Measurements from ENCODE around the gene MSANTD3. TPM values are rescaled to one million over a fixed set of nuclear protein-coding genes. Genes with fewer than 3 reads are reported as not detected.

Gene MSANTD3
- total RNA-seq, 4 donors from 2014 or later = 10.4 to 25.5 (median 13.6) TPM

- H3K4me3 ChIP-seq = no peak overlapping the region
- no peak for TF ChIP-seq EP300 (IDR thresholded peaks at IDR 0.05)
- TF ChIP-seq POLR2A (IDR thresholded peaks at IDR 0.05) = no peak
- no peak for TF ChIP-seq CTCF (IDR thresholded peaks at IDR 0.05)
- peaks cover 0 to 7% (median 2%) of the 10 kb centered on the region in 4 donors for H3K4me1 ChIP-seq
- no peaks in the 10 kb centered on the region for H3K9me3 ChIP-seq
- no peak for DNase-seq (ENCODE audit: low spot score in 2 of 2)
- no peaks in the 10 kb centered on the region for H3K27me3 ChIP-seq
- peaks cover 0 to 29% (median 0%) of the 10 kb centered on the region in 3 donors for H3K36me3 ChIP-seq
- WGBS, 2 donors = 93 to 96% methylated on average over 5 of the region's 5 CpGs
- no peak overlapping the region for H3K27ac ChIP-seq
Measured at GRCh38 chr9:100445903-100446549, 19.1 kb downstream of the MSANTD3 start.

GRCh38 chr9:100447041-100447440 lies 20.1 kb downstream of the MSANTD3 start:
- no peak overlapping the region for H3K27ac ChIP-seq
- peaks cover 0 to 4% (median 0%) of the 10 kb centered on the region in 4 donors for H3K4me1 ChIP-seq
- H3K27me3 ChIP-seq = no peaks in the 10 kb centered on the region
- peaks cover 0 to 37% (median 0%) of the 10 kb centered on the region in 3 donors for H3K36me3 ChIP-seq
- no peak overlapping the region for H3K4me3 ChIP-seq
- DNase-seq (ENCODE audit: low spot score in 2 of 2) = no peak
- peaks cover 0 to under 1% (median 0%) of the 10 kb centered on the region in 4 donors for H3K9me3 ChIP-seq
- TF ChIP-seq POLR2A (IDR thresholded peaks at IDR 0.05) (no peak), CTCF (IDR thresholded peaks at IDR 0.05) (no peak), EP300 (IDR thresholded peaks at IDR 0.05) (no peak)

- Histone ChIP-seq H3K36me3 (peaks cover 0 to 40% (median 0%) of the 10 kb centered on the region in 3 donors), H3K27me3 (no peaks in the 10 kb centered on the region)
- 95 to 96% methylated on average over 2 of the region's 2 CpGs for WGBS, 2 donors
Measured at GRCh38 chr9:100448266-100448665, 21.3 kb downstream of the MSANTD3 start.

GRCh38 chr9:100449420-100449819 lies 22.5 kb downstream of the MSANTD3 start:
- TF ChIP-seq POLR2A (IDR thresholded peaks at IDR 0.05) = no peak
- TF ChIP-seq EP300 (IDR thresholded peaks at IDR 0.05) = no peak
- TF ChIP-seq CTCF (IDR thresholded peaks at IDR 0.05) = no peak
- DNase-seq (ENCODE audit: low spot score in 2 of 2) = no peak
- peaks cover 0 to 13% (median 0%) of the 10 kb centered on the region in 4 donors for H3K9me3 ChIP-seq
- no peak overlapping the region for H3K4me3 ChIP-seq
- peaks cover 0 to 42% (median 0%) of the 10 kb centered on the region in 3 donors for H3K36me3 ChIP-seq
- no peaks in the 10 kb centered on the region for H3K27me3 ChIP-seq
- H3K27ac ChIP-seq = no peak overlapping the region
- H3K4me1 ChIP-seq = no peaks in the 10 kb centered on the region
- WGBS, 2 donors = 96 to 99% methylated on average over 2 of the region's 2 CpGs

More at GRCh38 chr9:100448266-100448665, 21.3 kb downstream of the MSANTD3 start:
- TF ChIP-seq POLR2A (IDR thresholded peaks at IDR 0.05) (no peak), CTCF (IDR thresholded peaks at IDR 0.05) (no peak)
- Histone ChIP-seq H3K27ac (no peak overlapping the region), H3K9me3 (peaks cover 0 to 12% (median 0%) of the 10 kb centered on the region in 4 donors), H3K4me3 (no peak overlapping the region), H3K4me1 (peaks cover 0 to 4% (median 0%) of the 10 kb centered on the region in 4 donors)
- DNase-seq (ENCODE audit: low spot score in 2 of 2) = no peak

- H3K9me3 ChIP-seq = peaks cover 0 to 13% (median 0%) of the 10 kb centered on the region in 4 donors
- no peak overlapping the region for H3K27ac ChIP-seq
- DNase-seq (ENCODE audit: low spot score in 2 of 2) = no peak
- TF ChIP-seq POLR2A (IDR thresholded peaks at IDR 0.05) (no peak), EP300 (IDR thresholded peaks at IDR 0.05) (no peak), CTCF (IDR thresholded peaks at IDR 0.05) (no peak)
- no peak overlapping the region for H3K4me3 ChIP-seq
- no peaks in the 10 kb centered on the region for H3K4me1 ChIP-seq
- H3K27me3 ChIP-seq = no peaks in the 10 kb centered on the region
- H3K36me3 ChIP-seq = peaks cover 0 to 47% (median 0%) of the 10 kb centered on the region in 3 donors
- 100% methylated on average over 2 of the region's 2 CpGs for WGBS, 2 donors
Measured at GRCh38 chr9:100452894-100453293, 26.0 kb downstream of the MSANTD3 start.
